K562 (cell line): Measurements from ENCODE around the gene SH3BGRL3. TPM values are rescaled to one million over a fixed set of nuclear protein-coding genes. Genes with fewer than 3 reads are reported as not detected.
A peak's percentile ranks its signal among the peaks of the same experiment; 100 is the strongest.

Experiments used
- ATF6 ChIP-seq: sonication (generic); formaldehyde crosslinking; IDR thresholded peaks from 2 replicates; pipeline ENCODE4 v1.4.0; 2020; ENCODE audit warnings: mild to moderate bottlenecking, missing genetic modification reagents
- CGGBP1 ChIP-seq: fragments of 250-450 bp; sonication (Bioruptor Pico); IDR thresholded peaks from 2 replicates; pipeline ENCODE4 v1.9.0; 2021; ENCODE audit warnings: mild to moderate bottlenecking
- HMG20B ChIP-seq: fragments of 250-450 bp; sonication (Bioruptor Pico); IDR thresholded peaks from 2 replicates; pipeline ENCODE4 v1.5.0; 2021; ENCODE audit warnings: mild to moderate bottlenecking
- JUN ChIP-seq, 2 experiments: sonication (generic) in 1 of 2; formaldehyde crosslinking in 1 of 2; IDR thresholded peaks; 2 replicates each; pipeline versions ENCODE4 v1.6.1 to v1.8.0; 2012 to 2022; ENCODE audit warnings: borderline replicate concordance in 2 of 2, mild to moderate bottlenecking in 2 of 2, improper control_type of control experiment in 1 of 2, low read depth in 1 of 2, low read length in 1 of 2, missing genetic modification reagents in 1 of 2
- MCM2 ChIP-seq: fragments of 450-650 bp; IDR thresholded peaks from 2 replicates; pipeline ENCODE4 v1.6.1; 2017; ENCODE audit warnings: low read depth, mild to moderate bottlenecking
- NFIX ChIP-seq: fragments of 250-450 bp; sonication (Bioruptor Pico); IDR thresholded peaks from 2 replicates; pipeline ENCODE4 v1.4.0; 2020; ENCODE audit warnings: low read depth, mild to moderate bottlenecking, moderate library complexity
- PHB2 ChIP-seq: fragments of 450-650 bp; IDR thresholded peaks from 2 replicates; pipeline ENCODE4 v1.6.1; 2017; ENCODE audit warnings: low read depth
- POLR2AphosphoS2 ChIP-seq: IDR thresholded peaks from 2 replicates; pipeline ENCODE4 v1.6.1; 2012; ENCODE audit warnings: low read length, improper control_type of control experiment
- RNF219 ChIP-seq: fragments of 250-450 bp; sonication (Bioruptor Pico); IDR thresholded peaks from 2 replicates; pipeline ENCODE4 v1.5.0; 2022; ENCODE audit warnings: mild to moderate bottlenecking
- SMARCB1 ChIP-seq: IDR thresholded peaks from 2 replicates; pipeline ENCODE4 v1.6.1; 2011; ENCODE audit warnings: improper control_type of control experiment, low read depth; ENCODE audit not compliant: insufficient read length
- ZBTB17 ChIP-seq: fragments of 450-650 bp; formaldehyde crosslinking; IDR thresholded peaks from 2 replicates; pipeline ENCODE4 v1.4.0; 2020; ENCODE audit warnings: mild to moderate bottlenecking
- ZBTB49 ChIP-seq: sonication (generic); formaldehyde crosslinking; IDR thresholded peaks from 2 replicates; pipeline ENCODE4 v1.8.0; 2022; ENCODE audit warnings: missing genetic modification reagents, mild to moderate bottlenecking, borderline replicate concordance
- ZBTB9 ChIP-seq: fragments of 450-650 bp; formaldehyde crosslinking; IDR thresholded peaks from 2 replicates; pipeline ENCODE4 v1.4.0; 2020; ENCODE audit warnings: mild to moderate bottlenecking, moderate library complexity
- ZNF12 ChIP-seq: sonication (generic); formaldehyde crosslinking; IDR thresholded peaks from 2 replicates; pipeline ENCODE4 v1.4.0; 2020; ENCODE audit warnings: mild to moderate bottlenecking, missing genetic modification reagents
- ZNF253 ChIP-seq: fragments of 250-450 bp; sonication (Bioruptor Pico); conservative IDR thresholded peaks from 2 replicates; pipeline ENCODE4 v1.6.1; 2021; ENCODE audit warnings: mild to moderate bottlenecking
- ZNF561 ChIP-seq: fragments of 450-650 bp; formaldehyde crosslinking; conservative IDR thresholded peaks from 2 replicates; pipeline ENCODE4 v1.4.0; 2020; ENCODE audit warnings: mild to moderate bottlenecking, moderate library complexity
- ZNF57 ChIP-seq: fragments of 450-650 bp; formaldehyde crosslinking; IDR thresholded peaks from 2 replicates; pipeline ENCODE4 v1.4.0; 2020; ENCODE audit warnings: mild to moderate bottlenecking, moderate library complexity
- ZNF778 ChIP-seq: fragments of 450-650 bp; formaldehyde crosslinking; IDR thresholded peaks from 2 replicates; pipeline ENCODE4 v1.4.0; 2020; ENCODE audit warnings: mild to moderate bottlenecking, moderate library complexity
- polyA plus RNA-seq, 8 experiments: library from polyadenylated mRNA; depleted of rRNA in 4 of 8; stranded (reverse) in 5 of 8; unstranded in 3 of 8; fragments of >200 nt; fragmentation: Nextera tagmentation in 2 of 8; fragmentation: Illumina TruSeq in 1 of 8; extraction: Ambion mirVana in 2 of 8; extraction: Trizol in 1 of 8; gene quantifications; 2 replicates each; pipeline versions ENCODE4 v1.2.1 to v1.2.3, GENCODE V29; 2011 to 2014; ENCODE audit warnings: inconsistent platforms in 1 of 8, missing spikeins in 1 of 8
- total RNA-seq, 7 experiments: library from RNA; depleted of rRNA in 6 of 7; stranded (reverse); fragments of >200 nt in 6 of 7; fragmentation: Illumina TruSeq in 2 of 7; extraction: Trizol in 2 of 7; gene quantifications; 2 replicates each; pipeline versions ENCODE4 v1.2.1 to v1.2.3, GENCODE V29; 2011 to 2021; ENCODE audit warnings: low replicate concordance in 1 of 7

The SH3BGRL3 gene
- total and polyA plus RNA-seq, 9 of the 15 experiments (the other 6 are each of a cell fraction or from before 2014, with no cell fraction given), result 30.3 to 140 (median 54.2) TPM

GRCh38 chr1:26275580-26276431 is 4.1 kb upstream of the SH3BGRL3 start (continued):
- TF ChIP-seq ZNF57 (no peak), ATF6 (CRISPR knock-in tag) (0 out of 2 replicates have a peak, but pooled peaks have one; percentile 49), ZBTB17 (CRISPR knock-in tag) (no peak), PHB2 (no peak), POLR2AphosphoS2 (no peak), JUN (IDR thresholded peaks at IDR 0.05; ENCODE audit: borderline replicate concordance, low read depth, low read length) (peak; percentile 62), JUN (CRISPR knock-in tag; IDR thresholded peaks at IDR 0.05; ENCODE audit: borderline replicate concordance) (no peak), ZNF778 (CRISPR knock-in tag) (no peak), ZNF12 (CRISPR knock-in tag) (no peak), HMG20B (CRISPR knock-in tag) (no peak), ZNF253 (no peak), ZBTB9 (CRISPR knock-in tag) (no peak), ZBTB49 (no peak), MCM2 (no peak), ZNF561 (CRISPR knock-in tag) (no peak), NFIX (CRISPR knock-in tag) (no peak), RNF219 (CRISPR knock-in tag) (no peak), CGGBP1 (CRISPR knock-in tag) (no peak), SMARCB1 (peak; percentile 35)
